HG02610 (cell line): ENCODE results near the gene PC.
"Not testable (repeated sequence)": the region's sequence is repeated elsewhere in the genome, so short reads cannot be mapped to it uniquely, and the experiment has no call there.

Source experiments
- ATAC-seq: cut with Tn5 transposase; IDR thresholded peaks from one replicate; pipeline ENCODE4 v1.9.1; 2021; ENCODE audit warnings: mild to moderate bottlenecking, moderate library complexity; ENCODE audit not compliant: unreplicated experiment

Gene PC, protein sequence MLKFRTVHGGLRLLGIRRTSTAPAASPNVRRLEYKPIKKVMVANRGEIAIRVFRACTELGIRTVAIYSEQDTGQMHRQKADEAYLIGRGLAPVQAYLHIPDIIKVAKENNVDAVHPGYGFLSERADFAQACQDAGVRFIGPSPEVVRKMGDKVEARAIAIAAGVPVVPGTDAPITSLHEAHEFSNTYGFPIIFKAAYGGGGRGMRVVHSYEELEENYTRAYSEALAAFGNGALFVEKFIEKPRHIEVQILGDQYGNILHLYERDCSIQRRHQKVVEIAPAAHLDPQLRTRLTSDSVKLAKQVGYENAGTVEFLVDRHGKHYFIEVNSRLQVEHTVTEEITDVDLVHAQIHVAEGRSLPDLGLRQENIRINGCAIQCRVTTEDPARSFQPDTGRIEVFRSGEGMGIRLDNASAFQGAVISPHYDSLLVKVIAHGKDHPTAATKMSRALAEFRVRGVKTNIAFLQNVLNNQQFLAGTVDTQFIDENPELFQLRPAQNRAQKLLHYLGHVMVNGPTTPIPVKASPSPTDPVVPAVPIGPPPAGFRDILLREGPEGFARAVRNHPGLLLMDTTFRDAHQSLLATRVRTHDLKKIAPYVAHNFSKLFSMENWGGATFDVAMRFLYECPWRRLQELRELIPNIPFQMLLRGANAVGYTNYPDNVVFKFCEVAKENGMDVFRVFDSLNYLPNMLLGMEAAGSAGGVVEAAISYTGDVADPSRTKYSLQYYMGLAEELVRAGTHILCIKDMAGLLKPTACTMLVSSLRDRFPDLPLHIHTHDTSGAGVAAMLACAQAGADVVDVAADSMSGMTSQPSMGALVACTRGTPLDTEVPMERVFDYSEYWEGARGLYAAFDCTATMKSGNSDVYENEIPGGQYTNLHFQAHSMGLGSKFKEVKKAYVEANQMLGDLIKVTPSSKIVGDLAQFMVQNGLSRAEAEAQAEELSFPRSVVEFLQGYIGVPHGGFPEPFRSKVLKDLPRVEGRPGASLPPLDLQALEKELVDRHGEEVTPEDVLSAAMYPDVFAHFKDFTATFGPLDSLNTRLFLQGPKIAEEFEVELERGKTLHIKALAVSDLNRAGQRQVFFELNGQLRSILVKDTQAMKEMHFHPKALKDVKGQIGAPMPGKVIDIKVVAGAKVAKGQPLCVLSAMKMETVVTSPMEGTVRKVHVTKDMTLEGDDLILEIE

DNA sequence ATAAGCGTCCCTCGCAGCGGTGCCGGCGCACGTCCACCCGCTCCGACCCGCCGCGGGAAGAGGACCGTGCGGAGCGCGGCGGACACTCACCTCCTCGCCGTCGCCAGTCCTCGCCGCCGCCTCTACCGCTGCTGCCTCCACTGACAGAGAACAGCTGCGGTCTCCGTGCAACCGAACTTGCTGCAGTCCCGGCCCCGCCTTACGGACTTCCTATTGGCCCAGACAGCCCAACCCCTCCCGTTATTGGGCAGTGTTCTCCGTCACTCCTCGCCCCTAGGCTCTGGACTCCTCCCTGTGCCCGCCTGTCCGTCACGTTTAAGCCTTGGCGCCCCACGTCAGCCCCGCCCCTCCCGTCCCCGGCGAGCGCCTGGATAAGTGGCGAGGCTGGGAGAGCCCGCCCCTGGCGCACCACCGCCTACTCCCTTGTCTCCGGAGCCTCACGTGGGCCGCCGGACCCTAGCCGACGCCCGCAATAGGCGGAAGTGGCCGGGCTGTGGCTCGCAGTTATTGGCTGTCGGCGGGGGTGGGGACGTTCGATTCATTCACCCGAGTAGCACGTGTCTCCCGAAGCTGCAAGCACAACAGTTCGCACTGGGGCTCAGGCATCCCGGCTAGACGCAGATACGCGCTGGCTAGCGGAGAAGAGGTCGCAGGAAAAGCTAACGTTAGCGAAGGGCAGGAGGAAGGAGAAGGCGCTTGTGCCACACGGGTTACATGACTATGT is at the start of gene PC:
Gene PC, minus strand, starts transcription at position 152 of the 724 bp plus-strand sequence. CDS start 86,224 bp downstream, outside the sequence.
- ATAC-seq: peak; percentile 94

DNA sequence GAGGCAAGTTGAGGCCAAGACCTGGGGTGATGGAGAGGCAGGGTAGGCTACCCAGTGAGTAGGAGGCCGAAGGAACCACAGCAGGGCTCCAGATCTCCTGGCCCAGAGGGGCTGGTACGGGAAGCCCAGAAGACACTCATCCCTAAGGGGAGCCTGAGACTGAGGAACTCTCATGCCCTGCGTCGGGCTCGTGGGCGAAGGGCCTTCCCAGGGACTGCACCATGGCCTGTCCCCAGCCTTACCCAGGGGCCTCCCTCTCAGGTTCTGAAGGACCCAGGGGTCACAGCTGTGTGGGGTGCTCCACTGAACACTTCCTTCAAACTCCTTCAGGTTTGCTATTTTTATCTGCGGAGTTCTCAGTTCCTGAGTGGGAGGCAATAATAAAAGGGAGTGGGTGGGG is 48.9 kb upstream of the PC start:
- no peak for ATAC-seq

DNA sequence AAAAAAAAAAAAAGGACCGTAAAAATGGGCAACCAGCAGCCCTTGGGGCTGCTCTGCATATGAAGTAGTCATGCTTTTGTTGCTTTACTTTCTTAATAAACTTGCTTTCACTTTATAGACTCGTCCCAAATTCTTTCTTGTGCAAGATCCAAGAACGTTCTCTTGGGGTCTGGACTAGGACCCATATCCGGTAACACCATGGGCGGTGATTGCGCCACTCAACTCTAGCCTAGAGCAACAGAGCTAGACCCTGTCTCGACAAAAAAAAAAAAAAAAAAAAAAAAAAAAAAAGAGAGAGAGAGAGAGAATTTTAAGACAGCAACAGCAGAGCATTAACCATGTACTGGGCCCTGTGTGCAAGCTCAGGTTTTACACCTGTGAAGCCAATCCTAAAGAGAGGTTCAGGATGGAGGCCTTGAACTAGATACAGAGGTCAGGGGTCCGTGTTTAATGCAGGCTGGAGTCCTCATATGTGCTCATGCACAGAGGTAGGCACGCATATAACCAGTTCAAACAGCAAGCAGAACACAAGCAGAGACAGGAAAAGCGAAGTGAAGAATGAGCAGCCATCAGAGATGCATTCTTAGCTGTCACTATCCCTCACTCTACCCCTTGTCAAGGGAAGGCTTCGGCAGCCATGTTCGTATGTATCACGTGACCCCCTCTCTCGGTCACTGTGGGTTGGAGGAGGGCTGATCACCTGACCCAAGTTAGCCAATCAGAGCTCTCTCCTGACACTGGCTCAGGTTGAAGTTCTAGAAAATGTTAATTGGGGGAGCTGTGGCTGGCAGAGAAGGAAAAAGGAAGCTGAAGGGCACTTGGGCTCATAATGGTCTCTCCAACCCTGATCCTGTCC is 48.1 kb upstream of the PC start:
- no peak for ATAC-seq

DNA sequence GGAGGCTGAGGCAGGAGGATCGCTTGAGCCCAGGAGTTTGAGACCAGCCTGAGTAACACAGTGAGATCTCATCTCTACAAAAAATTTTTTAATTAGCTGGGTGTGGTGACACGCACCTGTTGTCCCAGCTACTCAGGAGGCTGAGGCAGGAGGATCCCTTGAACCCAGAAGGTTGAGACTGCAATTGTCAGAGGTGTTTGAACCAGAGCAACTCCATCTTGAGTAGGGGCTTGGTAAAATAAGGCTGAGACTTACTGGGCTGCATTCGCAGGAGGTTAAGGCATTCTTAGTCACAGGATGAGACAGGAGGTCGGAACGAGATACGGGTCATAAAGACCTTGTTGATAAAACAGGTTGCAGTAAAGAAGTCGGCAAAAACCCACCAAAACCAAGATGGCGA is 47.0 kb upstream of the PC start:
- not testable (repeated sequence) for ATAC-seq

DNA sequence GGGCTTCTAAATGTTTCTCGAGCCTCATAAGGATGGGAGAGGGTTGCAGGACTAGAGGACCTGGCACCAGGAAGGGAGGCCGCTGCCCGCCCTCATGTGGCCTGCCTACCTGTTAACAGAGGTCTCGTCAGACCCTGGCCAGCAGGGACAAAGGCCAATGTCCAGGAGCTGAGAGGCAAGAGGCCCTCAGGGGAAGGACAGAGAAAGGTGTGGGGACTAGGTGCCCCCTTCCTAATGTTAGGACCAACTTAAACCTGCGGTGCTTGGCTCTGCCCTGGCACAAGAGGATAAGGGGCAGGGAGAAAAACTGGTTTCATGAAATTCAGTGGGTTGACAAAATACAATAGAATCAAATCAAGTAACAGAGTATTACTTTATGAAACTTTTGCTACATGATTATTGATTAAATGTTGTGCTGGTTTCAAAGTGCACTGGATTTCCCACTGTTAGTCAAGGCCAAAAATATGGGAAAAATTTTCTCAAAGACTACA is 44.8 kb upstream of the PC start:
- ATAC-seq: no peak

DNA sequence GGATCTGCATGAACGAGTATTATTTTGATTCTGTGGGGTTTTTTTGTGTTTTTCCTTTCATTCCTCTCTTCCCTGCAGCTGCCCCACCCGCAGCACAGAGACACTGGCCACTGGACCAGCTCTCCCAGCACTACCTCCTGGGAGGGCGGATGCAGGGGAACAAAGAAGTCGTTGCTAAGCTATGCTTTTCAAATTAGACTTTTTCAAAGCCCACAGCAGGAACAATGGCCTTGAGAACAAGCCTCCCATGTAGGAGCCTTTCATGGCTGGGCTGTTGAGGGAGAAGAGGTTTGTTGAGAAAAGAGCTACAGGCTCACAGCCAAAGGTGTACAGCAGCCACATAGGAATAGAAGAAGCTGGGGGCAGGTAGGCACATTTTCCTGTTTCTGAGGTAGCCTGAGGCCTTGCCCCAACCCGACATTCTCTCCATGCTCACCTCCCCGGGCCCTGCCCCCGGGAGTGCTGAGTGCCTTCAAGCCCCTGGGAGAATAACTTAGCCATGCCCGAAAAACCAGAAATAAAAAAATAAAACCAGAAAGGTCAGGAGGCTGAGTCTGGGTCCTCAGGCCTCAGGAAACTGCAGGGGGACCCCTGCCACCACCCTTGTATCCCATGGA is 44.2 kb upstream of the PC start:
- ATAC-seq: no peak

DNA sequence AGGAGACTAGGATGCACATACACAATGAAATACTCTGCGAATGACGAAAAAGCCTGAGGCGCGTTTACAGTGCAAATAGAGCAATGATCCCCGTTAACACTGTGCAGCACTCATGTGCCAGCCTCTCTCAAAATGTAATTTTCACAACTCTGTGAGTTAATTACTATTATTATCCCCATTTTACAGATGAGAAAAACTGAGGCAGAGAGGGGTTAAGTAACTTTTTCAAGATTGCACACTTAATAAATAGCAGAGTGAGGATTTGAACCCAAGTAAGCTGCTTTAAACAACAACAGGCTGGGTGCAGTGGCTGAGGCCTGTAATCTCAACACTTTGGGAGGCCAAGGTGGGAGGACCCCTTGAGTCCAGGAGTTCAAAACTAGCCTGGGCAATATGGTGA is 43.1 kb upstream of the PC start:
- no peak for ATAC-seq

DNA sequence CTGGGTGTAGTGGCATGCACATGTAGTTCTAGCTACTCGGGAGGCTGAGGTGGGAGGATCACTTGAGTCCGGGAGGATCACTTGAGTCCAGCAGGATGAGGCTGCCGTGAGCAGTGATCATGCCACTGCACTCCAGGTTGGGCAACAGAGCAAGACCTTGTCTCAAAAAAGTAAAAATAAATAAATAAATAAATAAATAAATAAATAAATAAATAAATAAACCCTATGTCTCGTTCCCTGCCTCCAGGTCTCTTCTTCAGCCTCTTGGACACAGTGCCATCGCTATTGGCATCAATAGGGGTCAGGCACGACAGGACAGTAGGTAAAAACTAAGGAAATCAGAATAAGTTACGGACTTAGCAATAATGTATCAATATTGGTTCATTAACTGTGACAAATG is 41.4 kb upstream of the PC start:
- no peak for ATAC-seq

DNA sequence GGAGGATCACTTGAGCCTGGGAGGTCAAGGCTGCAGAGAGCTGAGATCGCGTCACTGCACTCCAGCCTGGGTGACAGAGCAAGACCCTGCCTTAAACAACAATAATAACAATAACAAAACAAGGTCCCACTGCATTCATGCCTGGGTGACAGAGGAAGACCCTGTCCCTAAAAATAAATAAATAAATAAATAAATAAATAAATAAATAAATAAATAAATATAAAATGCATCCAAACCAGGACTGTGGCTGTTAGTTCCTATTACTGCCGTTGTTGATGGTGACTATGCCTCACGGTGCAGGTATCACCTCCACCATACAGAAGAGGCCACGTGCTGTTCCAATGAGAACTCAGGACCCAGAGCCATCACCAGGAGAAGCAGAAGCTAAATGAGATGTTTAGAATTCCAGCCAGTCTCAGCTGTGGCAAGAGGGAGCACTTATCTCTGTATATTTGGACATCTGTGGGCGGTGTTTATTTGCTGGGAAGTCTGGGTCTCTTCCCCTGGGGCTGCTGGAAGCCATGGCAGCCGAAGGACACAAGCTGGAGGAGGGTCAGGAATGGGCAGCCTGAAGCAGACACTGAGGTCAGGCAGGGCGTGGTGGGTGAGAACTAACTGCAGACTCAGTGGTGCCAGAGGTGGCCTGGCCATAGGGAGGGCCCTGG is 38.6 kb upstream of the PC start:
- no peak for ATAC-seq

DNA sequence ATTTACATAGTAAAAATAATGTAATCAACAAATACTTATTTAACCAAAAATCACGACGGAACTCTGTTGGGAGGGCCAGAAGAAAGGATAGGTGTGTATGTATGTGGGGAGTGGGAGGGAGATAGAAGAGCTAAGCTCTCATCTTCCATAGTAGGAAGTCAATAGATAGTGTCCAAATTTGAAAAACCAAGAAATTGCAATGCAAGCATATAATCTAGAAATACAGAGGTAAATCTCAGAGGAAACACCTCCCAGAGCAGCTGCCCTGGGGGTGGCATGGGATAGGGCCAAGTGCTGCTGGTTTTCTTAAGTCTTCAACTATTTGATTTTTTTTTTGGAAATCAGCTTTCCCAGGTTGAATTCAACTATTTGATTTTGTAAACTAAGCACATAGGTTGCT is 33.9 kb upstream of the PC start:
- ATAC-seq: no peak

DNA sequence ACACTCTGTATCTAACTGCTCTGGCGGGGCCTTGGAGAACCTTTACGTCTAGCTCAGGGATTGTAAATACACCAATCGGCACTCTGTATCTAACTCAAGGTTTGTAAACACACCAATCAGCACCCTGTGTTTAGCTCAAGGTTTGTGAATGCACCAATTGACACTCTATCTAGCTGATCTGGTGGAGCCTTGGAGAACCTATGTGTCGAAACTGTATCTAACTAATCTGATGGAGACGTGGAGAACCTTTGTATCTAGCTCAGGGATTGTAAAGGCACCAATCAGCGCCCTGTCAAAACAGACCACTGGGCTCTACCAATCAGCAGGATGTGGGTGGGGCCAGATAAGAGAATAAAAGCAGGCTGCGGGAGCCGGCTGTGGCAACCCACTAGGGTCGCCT is 31.2 kb upstream of the PC start:
- not testable (repeated sequence) for ATAC-seq

DNA sequence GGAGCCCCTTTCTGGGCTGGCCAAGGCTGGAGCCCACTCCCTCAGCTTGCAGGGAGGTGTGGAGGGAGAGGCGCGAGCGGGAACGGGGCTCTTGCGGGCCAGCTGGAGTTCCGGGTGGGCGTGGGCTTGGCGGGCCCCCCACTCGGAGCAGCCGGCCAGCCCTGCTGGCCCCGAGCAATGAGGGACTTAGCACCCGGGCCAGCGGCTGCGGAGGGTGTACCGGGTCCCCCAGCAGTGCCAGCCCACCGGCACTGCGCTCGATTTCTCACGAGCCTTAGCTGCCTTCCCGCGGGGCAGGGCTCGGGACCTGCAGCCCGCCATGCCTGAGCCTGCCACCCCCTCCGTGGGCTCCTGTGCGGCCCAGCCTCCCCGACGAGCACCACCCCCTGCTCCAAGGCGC is 30.6 kb upstream of the PC start:
- ATAC-seq: not testable (repeated sequence)

DNA sequence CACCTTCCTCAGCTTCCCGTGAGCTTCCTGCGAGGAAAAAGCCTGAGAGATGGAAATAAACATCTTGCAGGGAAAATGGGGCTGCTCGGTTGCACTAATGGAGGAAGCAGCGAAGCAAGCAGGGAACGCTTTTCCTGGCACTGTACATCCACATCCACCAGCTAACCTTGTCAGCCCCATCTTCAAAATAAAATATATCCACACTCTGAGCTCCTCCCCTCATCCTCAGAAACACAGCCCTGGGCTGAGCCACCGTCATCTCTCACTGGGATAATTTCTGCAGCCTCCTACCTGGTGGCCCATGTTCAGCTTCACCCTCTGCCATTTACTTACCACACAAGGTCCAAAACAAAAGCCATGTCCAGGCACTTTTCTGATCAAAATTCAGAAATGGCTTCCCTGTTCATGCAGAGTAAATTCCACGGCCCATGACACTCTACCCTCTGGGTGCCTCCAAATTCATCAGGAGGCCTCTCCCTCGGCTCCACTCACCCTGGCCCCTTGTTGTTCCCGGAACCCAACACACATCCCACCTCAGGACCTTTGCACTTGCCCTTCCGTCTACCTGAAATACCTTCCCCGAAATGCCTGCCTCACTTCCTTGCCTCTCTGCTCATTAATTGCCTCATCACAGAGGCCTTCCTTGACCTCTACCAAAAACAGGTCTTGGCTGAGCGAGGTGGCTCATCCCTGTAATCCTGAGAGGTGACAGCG is 29.9 kb upstream of the PC start:
- no peak for ATAC-seq

DNA sequence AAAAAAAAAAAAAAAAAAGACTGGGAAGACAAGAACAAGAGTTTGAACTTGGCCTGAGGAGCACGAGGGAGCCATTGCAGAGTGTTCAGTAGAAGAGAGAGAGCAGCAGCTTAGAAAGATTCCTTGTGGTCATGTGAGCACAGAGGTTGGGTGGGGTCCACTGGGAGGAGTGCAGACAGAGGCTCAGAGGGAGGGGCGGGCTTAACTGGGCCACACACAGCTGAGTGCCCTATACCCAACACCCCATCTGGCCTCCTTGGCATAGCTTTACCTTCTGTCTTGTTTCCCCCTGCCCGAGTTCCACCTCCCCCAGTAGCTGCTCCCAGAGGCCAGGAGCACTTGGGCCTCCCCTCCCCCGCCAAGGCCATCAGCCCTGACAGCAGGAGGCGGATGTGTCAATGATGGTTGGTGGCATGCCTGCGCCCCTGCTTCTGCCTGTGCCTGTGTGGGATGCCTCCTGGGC is 29.0 kb upstream of the PC start:
- ATAC-seq: no peak

DNA sequence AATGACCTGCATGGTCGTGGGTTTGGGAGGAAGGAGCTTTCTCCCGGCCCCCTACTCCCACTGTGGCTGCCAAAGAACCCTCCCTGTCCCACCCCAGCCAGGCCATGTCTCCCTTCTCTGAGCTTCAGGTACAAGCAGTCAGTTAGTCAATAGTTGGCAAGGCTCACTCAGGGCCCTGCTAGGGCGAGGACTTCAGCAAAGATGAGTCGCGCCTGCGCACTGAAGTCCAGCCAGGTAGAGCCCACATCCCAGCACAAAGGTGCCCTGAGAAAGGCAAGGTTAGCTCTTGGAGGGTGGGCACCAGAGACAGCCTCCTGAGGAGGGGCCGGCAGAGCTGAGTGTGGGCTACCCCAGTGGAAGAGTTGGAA is 28.0 kb upstream of the PC start:
- ATAC-seq: no peak

DNA sequence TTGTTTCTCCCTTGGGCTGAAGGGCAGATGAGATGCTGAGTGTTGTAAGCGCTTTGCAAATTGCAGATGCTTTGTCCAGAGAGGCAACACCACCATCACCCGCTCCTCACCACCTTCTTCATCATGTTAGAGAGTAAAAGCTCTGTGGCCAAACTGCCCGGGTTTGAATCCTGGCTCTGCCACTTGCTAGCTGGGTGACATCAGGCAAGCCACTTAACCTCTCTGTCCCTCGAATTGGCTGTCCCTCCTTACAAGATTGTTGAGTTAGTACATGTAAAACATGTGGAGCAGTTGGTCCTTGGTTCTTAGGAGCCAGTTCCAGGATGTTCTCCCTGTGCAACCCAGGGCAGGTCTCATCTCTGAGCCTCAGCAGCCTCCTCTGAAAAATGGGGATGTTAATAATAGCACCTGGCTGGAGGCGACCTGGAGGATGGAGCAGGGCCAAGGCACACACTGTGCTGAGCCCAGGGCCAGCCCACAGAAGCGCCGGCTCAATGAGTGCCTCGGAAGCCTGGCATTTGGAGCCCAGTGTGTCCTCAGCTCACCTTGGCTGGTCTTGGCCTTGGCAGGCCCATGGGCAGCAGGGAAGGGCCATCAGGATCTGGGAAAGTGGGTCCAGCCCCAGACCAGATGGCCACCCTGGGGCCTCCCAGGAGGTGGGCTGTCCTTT is 27.5 kb upstream of the PC start:
- no peak for ATAC-seq

DNA sequence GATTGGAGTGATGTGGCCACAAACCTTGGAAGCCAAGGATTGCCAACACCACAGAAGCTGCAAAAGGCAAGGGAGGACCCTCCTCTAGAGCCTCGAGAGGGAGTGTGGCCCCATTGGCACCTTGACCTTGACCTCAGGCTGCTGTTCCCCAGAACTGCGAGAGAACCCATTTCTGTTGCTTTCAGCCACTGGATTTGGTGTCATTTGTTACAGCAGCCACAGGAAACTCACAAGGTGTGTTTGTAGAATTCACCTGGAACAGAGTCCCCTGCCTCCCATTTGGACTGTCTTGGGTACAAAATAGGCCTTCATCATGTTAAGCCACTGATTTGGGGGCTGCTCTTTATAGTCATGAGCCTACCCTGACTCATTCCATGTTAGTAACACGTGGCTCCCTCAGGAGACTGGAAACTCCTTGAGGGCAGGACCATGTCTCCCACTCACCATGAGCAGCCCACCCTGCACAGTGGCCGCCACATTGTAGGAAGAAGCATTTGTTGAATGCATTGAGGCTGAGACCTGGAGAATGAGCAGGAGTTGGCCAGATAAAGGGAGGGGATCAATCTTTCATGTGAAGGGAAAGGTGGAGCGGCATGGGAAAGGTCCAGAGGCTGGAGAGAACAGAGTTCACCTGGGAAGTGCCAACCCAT is 25.2 kb upstream of the PC start:
- ATAC-seq: no peak
